Hindlimb muscle (tissue), 1 donor: ENCODE measurements around the gene SZRD1. TPM values are rescaled to one million over a fixed set of nuclear protein-coding genes. Genes with fewer than 3 reads are reported as not detected.

Experiments used
- DNase-seq: peaks from one replicate; pipeline ENCODE4 v3.0.0-alpha.2; 2013
- polyA plus RNA-seq: library from polyadenylated mRNA; unstranded; fragments of 120-200 nt; gene quantifications from one replicate; pipeline ENCODE4 v1.2.1, GENCODE V29; 2013; ENCODE audit not compliant: insufficient read length

SZRD1 gene
- polyA plus RNA-seq, 1 donor: 88.0 TPM

DNA sequence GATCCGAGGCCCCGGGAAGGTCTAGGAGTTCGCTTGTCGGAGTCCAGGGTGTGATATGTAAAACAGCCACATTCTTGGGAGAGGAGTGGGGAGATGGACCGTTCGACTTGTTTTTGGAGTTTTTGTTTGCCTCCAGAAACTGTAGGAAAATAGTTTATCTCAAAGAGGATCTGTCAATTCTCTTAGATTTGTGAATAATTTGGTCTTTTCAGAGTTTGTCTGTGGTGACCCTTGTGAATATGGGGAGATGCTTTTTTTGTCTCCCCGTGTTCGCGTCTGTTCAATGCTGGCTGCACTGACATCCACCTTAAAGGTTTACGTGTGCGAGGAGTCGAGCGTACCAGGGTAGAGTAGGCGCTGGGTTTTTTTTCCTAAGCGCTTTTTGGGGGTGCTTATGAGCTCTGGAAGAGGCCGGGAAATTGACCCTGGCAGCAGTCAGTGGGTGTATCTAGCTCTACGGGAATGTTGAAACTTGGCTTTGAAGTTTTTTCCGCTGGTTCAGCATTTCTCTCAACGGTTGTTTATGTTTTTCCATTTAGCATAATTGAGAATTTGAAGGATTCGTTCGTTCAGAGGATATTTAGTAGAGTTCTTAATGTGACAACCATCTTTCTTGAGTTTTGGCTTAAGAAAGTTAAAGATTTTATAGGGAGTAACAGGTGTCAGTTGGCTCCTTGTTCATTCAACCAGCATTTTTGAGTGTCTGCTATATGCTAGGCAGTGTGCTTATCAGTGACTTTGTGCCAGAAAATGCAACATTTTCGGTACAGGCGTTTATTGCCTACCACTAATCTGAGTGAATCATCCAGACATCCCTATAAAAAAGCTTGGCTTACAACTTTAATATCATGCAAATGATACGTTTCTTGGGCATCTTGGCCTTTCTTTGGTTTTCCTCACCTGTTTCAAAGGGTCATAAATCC is 1.2 kb downstream of the SZRD1 start:
- DNase-seq: peak; percentile 46

DNA sequence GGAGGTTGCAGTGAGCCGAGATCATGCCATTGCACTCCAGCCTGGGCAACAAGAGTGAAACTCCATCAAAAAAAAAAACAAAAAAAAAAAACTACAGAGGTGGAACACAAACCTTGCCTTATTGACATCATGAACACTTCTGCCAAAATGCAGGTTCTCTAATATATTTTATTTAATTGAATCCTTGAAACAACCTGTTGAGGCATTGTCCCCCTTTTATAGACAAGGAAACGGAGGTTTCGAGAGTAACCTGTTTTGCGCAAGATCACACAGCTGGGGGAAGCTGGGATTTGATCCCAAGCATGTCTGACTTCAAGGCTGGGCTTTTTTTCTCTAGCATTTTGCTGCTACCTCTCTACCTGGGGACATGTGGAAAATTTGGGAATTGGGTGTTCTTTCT is 2.8 kb downstream of the SZRD1 start:
- no peak for DNase-seq

DNA sequence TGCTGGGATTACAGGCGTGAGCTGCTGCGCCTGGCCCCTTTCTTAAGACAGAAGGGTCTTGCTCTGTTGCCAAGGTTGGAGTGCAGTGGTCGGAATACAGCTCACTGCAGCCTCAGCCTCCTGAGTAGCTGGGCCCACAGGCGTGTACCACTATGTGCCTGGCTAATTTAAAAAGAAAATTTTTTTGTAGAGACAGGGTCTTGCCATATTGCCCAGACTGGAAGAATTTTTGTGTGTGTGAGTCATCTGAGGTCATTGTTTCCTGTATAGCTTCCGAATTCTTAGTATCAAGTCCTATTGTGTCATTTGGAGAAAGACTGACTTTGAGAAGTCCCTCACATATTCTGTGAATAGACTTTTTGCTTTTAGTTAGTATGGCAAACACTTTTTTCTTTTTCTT is 4.7 kb downstream of the SZRD1 start:
- no peak for DNase-seq

DNA sequence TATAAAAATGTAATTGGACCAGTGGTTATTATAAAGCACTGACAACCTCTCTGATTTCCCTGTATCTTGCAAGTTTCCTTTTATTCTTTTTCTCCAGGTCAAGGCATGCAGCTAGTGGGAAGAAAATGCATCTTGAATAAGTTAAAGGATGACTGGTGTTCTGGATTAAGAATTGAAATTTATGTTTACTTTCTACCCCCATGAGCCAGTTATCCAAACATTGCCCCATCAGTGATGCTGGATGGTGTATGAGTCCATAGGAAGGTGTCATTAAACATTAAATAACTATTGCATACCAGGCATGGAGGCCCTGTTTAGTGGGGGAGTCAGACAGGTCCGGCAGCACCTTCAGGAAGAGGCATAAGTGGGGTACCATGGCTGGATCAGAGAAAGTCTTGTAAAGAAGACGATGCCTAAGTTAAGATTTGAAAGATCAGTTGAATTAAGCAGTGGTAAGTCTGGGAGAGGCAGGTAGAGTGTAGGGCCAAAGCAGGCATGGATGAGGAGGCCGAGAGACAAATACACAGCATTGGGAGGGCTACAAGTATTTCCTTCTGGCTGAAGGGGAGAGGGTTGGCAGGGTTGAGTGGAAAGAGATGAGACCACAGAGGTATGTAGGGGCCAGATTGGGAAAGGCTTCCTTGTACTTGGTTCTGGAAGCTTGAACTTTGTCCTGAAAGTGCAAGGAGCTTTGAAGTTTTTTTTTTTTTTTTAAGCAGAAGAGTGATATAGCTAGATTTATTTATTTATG is 5.7 kb downstream of the SZRD1 start:
- no peak for DNase-seq

DNA sequence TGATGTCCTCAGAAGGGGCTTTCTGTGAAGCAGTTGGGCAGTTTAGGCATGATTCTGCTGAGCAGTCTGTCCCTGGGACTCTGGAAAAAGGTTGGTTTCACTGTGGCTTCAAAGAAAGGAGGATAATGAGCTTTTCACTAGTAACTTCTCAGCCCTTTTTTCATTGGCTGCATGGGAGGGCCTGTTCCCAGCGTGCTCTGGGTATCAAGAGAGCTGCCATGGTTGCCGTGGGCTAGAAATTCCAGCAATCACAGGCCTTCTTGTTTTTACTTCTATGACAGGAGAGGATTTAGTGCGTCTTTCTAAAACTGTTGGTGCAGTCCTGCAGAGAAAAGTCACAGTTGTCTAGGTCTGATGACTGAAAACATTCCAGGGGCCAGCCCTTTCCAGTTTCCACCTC is 7.2 kb downstream of the SZRD1 start:
- DNase-seq: no peak

DNA sequence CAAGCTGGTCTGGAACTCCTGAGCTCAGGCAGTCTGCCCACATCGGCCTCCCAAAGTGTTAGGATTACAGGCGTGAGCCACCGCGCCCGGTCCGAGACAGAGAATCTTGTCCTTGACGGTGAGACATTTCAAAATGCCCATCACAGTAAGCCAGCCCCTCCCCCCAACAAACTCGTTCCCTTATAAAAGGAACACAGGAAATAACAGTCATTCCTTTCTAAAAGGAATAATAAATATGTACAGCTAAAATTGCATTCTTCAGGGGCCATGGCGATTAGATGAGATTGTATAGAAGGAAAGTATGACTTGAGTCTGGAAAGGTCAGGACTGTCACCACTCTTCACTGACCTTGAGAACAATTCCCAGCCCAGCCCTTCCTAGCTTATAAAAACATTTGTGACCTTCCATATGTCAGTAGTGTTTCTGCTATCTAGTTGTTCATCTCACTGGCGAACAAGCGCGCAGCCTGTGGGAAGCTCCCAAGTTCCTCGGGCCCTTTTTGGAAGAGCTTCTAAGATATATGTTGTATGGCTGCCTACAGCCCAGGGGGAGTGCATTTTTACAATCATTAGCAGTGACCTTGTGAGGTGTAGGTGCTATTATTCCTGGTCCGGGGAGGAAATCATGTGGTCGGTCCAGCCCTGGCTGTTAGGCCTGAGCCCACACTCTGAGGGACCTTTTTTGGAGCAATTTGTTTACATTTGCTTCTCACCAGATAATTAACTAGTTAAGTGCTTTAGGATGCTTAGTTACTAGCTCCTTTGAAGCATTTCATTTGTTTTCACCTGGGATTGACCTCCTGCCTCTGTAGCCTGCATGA is 8.7 kb downstream of the SZRD1 start:
- no peak for DNase-seq

DNA sequence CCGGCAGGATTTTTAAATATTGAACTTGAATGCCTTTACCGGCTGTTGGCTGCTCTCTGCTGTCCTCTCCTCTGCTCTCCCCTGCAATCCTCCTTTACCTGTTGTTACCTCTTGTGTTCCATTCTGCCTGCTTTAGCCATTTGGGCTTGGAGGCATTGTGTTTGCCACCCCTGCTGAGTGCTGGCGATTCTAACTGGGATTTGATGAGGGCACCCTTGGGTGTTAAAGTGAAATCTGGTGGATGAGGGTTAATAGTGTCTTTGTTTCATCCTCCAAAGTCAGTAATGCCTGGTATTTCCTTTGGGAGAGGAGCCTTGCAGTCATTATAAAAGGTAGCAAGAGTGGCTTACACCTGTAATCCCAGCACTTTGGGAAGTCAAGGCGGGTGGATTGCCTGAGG is 9.9 kb downstream of the SZRD1 start:
- no peak for DNase-seq

DNA sequence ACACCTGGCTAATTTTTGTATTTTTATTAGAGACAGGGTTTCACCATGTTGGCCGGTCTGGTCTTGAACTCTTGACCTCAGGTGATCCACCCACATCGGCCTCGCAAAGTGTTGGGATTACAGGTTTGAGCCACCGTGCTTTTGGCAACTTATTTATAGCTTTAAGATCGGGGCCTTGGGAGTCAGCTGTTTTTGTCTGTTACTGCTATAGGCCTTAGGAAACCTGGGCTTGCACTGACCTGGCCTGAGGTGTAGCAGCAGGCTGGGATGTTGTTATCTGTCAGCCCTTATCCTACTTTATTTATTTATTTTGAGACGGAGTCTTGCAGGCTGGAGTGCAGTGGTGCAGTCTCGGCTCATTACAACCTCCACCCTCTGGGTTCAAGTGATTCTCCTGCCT is 11.4 kb downstream of the SZRD1 start:
- no peak for DNase-seq

DNA sequence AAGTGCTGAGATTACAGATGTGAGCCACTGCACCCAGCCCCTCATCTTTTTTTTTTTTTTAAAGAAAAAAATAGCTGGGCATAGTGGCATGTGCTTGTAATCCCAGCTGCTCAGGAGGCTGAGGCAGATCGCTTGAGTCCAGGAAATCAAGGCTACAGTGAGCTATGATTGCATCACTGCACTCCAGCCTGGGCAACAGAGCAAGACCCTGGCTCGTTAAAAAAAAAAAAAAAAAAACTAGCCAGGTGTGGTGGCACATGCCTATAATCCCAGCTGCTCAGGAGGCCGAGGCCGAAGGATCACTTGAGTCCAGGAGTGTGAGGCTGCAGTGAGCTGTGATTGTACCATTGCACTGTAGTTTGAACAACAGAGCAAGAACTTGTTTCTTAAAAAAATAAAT is 13.8 kb downstream of the SZRD1 start:
- no peak for DNase-seq

DNA sequence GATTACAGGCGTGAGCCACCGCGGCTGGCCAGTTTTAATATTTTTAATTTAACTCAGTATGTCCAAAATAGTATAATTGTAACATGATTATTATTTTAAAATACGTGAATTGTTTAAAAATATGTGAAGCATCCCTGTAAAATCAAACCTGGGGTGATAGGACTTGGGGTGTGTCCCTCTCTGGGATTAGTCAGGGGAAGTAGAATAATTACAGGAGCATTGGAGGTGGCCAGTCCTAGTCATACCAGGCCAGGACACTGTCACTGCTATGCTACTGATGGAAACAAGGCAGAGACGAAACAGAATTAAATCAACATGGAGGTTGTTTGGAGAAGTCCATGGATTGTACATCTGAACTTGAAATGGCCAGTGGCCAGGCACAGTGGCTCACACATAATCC is 16.8 kb downstream of the SZRD1 start:
- DNase-seq: no peak

DNA sequence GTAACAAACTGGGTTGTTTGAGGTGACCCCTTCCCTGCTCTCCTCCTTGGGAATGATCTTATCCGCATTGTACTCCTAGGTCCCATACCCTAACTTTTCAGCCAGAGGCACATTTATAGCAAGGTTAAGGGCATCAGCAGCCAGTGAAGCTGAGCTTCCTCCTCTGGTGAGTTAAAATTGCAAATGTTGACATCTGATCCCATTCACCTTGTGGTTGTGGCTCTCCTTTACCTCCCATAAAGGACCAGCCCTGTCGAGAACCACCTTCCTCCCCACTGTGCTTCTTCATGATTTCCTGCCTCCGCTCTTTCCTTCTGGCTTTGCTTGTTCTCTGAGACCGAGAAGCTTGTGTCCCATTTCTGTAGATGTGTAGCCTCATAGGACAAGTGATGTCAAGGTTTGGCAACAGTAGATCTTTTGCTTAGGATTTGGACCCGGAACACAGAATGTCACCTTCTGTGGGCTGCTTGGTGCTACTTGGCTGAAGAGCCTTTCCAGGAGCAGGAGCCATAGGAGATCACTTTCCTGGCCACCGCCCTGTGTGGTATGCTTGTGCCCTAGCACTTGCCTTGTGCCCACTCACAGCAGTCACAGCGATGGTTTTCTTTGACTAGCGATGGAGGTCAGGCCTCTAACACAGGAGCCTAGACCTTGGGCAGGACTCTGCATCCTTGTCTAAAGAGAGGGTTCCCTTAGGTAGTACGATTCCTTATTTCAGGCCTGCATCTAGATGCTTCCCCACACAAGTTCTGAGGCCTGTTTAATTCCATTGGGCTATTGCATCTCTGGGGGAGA is 18.8 kb downstream of the SZRD1 start:
- DNase-seq: no peak

DNA sequence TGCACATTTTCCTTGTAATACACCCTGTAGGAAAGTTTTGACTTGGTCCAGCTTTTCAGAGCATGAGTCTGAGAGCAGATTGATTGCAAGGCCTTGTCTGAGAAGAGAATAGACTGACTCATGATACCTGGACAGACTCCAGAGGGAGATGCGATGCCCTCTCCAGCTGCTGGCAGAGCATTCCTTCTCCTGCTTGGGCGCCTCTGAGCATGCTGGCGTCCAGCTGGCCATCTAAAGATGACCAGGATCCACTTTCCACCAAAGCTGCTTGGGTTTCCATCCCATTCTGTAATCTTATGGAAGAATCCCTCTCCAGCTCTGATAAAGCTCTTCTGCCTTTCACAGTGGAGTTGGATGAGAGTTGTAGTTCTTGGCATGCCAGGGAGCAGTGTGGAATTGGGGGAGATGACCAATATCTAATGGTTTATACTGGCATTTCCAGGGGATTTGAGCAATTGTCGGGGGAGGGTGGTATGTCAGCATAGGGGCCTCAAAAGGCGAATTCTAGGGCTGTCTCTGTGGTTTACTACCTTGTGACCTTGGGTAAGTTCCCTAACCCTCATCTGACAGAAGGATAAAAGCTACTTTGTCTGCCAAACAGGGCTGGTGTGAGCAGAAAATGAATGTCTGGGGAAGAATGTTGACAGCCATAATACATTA is 19.5 kb downstream of the SZRD1 start:
- peak; percentile 36 for DNase-seq

DNA sequence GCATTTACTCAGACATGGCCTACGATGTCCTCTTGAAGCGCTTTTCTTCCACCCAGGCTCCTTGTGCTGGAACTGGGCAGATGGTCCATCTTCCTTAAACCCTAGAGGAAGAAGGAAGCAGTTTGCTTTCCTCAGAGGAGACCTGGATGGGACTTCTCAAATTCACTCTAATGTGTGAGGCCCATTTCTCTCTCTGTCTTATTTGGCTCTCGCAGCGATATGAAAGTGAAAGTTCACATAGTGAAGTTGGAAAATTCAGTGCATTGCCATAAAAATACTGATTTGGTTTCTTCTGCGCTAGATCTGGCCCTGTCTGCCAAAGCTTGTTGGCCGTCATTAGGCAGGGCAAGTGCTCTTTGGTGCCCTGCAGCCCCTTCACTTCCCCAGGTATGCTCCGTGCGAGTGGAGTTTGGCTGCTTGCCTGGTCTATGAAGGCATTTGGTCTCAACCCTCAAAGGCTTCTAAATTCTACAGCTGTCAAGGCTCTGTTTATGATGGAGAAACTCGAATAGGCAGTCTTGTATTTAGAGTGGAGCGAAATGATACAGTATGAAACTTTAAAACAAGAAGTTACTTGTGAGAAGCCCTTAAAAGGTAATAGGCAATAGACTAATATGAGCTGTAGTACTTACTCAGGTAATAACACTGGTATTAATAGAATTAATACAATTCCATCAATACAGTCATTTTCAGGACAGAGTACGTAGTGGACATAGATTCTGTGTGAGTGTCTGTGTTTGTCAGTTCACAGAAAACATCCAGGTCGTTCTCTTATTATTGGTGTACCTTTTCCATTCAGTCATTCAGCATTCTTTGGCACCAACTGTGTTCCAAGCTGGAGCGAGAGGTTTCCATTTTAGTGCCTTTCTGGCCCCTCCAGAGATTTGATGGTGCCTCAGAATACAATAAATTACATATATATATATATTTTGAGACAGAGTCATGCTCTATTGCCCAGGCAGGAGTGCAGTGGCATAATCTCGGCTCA is 20.5 kb downstream of the SZRD1 start:
- peak; percentile 64 for DNase-seq

DNA sequence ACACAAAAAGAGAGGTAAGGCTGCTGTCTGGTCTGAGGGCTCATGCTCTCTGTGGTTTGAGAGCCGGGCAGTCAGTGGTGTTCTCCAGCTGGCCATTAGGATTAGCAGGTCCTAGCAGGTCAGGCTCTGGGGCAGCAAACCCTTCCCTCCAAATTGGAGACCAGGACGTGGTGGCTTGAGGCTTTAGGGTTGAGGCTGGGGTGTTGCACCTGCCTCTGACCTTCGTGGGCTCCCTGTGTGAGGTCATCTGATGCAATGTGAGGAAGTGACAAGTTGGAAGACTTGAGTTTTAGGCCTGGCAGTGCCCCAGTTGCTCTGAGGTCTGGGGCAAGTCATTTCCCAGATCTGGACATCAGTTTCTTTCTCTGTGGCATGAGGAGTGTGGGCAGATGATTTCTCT is 24.4 kb downstream of the SZRD1 start:
- no peak for DNase-seq

DNA sequence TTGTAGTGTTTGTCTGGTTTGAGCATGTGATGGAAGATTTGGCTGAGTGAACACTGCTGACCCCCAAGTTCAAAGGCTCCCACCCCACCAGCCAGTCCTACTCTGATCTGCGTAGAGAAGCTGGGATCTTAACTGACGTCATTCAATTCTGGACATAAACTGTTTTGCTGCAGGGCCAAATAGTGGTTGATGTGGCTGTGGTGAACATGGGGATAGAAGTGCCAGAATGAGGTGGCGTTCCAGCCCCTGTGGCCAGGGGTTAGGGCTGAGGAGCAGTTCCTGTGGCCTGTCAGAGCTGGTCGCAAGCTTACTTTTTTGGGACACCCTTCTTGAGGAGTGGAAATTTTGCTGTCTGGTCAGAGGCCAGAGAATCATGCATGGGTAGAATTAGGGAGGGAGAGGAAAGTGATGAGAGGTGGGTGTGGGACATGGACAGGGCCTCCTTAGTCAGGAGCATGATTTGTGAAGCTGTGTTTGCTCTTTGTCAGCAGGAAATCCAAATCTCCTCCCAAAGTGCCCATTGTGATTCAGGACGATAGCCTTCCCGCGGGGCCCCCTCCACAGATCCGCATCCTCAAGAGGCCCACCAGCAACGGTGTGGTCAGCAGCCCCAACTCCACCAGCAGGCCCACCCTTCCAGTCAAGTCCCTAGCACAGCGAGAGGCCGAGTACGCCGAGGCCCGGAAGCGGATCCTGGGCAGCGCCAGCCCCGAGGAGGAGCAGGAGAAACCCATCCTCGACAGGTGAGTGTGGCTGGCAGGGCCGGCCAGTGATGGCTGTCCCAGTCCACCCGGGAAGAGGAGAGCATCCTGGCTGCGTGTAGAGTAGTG is 25.9 kb downstream of the SZRD1 start:
- no peak for DNase-seq

DNA sequence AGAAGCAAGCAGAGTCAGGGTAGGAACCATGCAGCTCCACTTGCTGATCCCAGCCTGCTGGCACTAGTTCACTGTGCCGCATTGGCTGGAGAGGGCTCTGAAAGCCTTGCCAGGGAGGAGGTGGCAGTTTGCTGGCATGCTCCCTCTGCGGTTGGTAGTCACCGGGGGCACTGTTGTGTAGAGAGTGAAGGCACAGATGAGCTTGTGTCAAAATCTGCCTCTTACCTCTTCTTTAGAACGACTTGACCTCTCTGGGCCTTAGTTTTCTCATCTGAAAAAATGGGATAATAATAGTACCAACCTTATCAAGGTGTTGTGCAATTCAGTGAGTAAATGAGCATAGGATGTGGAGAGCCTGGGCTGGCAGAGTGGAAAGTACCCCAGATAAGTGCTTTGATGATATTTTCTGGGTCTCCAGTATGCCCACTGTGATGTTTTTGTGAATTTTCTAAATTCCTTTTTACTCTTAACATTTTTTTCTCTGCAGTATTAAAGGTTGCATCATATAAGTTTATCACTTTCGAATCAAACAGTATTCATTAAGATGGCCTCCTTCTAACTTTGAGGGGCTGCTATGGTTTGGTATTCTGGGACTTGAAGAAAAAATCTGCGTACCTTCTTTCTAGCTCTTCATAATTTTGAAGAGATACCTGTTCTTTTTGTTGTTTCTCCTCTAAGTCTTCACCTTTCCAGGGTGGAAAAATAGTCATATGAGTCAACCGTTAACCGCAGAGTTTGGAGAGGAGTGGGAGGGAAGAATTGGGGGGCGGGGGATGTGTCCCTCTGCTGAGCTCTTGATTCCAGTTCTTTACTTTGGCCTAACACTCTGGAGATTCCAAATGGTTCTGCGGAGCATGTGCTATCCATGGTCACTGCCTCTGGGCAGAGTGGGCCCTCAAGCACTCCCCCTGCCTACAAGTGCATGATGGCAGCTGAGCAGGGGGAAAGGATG is 26.8 kb downstream of the SZRD1 start:
- DNase-seq: no peak

DNA sequence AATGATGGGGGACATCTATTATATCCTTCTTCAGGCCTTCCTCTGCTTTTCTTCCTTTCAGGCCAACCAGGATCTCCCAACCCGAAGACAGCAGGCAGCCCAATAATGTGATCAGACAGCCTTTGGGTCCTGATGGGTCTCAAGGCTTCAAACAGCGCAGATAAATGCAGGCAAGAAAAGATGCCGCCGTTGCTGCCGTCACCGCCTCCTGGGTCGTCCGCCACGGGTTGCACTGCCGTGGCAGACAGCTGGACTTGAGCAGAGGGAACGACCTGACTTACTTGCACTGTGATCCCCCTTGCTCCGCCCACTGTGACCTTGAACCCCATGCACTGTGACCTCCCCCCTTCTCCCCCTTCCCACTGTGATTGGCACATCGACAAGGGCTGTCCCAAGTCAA is 27.9 kb downstream of the SZRD1 start:
- no peak for DNase-seq

DNA sequence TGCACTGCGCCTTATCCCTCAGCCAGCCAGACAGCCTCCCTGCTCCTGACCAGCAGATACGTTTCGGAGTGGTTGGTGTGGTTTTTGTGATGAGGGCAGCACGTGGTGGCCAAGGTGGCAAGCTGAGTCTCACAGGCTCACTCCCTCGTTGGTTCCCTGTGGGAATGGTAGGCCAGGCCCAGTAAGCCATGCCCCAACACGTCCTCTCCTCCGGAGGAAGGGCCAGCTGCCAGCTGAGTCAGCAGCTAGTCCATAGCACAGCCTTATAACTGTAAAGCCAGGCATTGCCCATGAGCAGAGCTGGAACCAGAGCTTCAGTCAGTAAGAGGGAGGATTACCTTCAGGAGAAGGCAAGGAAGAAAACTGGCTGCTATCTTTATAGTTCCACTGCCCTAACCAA is 29.5 kb downstream of the SZRD1 start:
- DNase-seq: no peak
